SK-N-MC (cell line): Measurements from ENCODE around the gene AGAP1.

Source experiments
- EZH2 ChIP-seq: fragments of 200-600 bp; sonication (generic); IDR thresholded peaks from one replicate; pipeline ENCODE4 v1.6.1; 2017; ENCODE audit warnings: antibody characterized with exemption
- FOXP2 ChIP-seq: optimal IDR thresholded peaks from 2 replicates; pipeline ENCODE3; 2011; ENCODE audit warnings: mild to moderate bottlenecking, moderate library complexity; ENCODE audit not compliant: insufficient read depth; ENCODE audit errors: extremely low read length, control extremely low read depth
- POLR2AphosphoS5 ChIP-seq: IDR thresholded peaks from 2 replicates; pipeline ENCODE4 v1.6.1; 2012; ENCODE audit warnings: mild to moderate bottlenecking, low read depth, low read length, borderline replicate concordance

GRCh38 chr2:235616885-235617284 lies 123.0 kb downstream of the AGAP1 start:
- TF ChIP-seq EZH2 (no peak), POLR2AphosphoS5 (no peak), FOXP2 (no peak)
